ENCODE results near the gene LINC00305.

DNA sequence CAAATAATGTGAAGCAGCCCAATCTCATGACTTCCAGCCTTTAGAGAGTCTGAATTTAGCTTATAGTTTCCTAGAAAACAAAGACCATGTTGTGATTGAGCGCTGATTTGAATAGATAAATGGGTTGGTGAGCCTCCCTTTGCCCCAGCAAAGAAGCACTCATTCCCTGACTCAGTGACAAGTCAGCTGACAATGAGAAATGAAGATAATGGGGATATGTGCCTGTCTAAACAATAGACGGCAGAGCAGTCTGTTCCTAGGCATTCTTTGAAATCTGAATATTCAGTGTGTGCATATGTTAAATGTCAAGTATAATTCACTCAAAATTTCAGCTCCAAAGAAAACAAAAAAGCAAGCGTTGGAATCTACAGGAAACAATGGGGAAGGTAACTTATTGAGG is 34.8 kb upstream of the LINC00305 start:
- TF ChIP-seq, protein P1, sequence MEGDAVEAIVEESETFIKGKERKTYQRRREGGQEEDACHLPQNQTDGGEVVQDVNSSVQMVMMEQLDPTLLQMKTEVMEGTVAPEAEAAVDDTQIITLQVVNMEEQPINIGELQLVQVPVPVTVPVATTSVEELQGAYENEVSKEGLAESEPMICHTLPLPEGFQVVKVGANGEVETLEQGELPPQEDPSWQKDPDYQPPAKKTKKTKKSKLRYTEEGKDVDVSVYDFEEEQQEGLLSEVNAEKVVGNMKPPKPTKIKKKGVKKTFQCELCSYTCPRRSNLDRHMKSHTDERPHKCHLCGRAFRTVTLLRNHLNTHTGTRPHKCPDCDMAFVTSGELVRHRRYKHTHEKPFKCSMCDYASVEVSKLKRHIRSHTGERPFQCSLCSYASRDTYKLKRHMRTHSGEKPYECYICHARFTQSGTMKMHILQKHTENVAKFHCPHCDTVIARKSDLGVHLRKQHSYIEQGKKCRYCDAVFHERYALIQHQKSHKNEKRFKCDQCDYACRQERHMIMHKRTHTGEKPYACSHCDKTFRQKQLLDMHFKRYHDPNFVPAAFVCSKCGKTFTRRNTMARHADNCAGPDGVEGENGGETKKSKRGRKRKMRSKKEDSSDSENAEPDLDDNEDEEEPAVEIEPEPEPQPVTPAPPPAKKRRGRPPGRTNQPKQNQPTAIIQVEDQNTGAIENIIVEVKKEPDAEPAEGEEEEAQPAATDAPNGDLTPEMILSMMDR (IDR thresholded peaks at IDR 0.05; ENCODE audit: insufficient read depth, low read length, poor library complexity, severe bottlenecking), result no peak
- no peak for TF ChIP-seq EZH2phosphoT487 (conservative IDR thresholded peaks at IDR 0.05; ENCODE audit: low read length)

Data from SU-DHL-6 (cell line).